HG03108 (cell line): ENCODE data around the gene GABBR2.
"Not testable (repeated sequence)": the region's sequence is repeated elsewhere in the genome, so short reads cannot be mapped to it uniquely, and the experiment has no call there.

ENCODE experiments used
- ATAC-seq: cut with Tn5 transposase; IDR thresholded peaks from one replicate; pipeline ENCODE4 v1.9.1; 2021; ENCODE audit warnings: moderate library complexity; ENCODE audit not compliant: unreplicated experiment

GABBR2 gene

GRCh38 chr9:98283143-98283542 is 425.6 kb downstream of the GABBR2 start:
- ATAC-seq: not testable (repeated sequence)

GRCh38 chr9:98281281-98281680 is 427.5 kb downstream of the GABBR2 start:
- ATAC-seq: no peak

GRCh38 chr9:98280574-98280973 is 428.2 kb downstream of the GABBR2 start:
- ATAC-seq: no peak

- no peak for ATAC-seq
These were observed 428.6 kb downstream of the GABBR2 start for GRCh38 chr9:98280162-98280561.

GRCh38 chr9:98276907-98277469 is 431.7 kb downstream of the GABBR2 start:
- no peak for ATAC-seq

GRCh38 chr9:98275159-98275558 is 433.6 kb downstream of the GABBR2 start:
- ATAC-seq: no peak

GRCh38 chr9:98272083-98272482 is 436.7 kb downstream of the GABBR2 start:
- ATAC-seq: no peak

GRCh38 chr9:98271479-98271878 is 437.3 kb downstream of the GABBR2 start:
- ATAC-seq: no peak

GRCh38 chr9:98270284-98270683 is 438.5 kb downstream of the GABBR2 start:
- ATAC-seq: not testable (repeated sequence)

GRCh38 chr9:98269652-98270051 is 439.1 kb downstream of the GABBR2 start:
- not testable (repeated sequence) for ATAC-seq

- not testable (repeated sequence) for ATAC-seq
These were observed 441.2 kb downstream of the GABBR2 start for GRCh38 chr9:98267556-98267955.

GRCh38 chr9:98264516-98264915 is 444.2 kb downstream of the GABBR2 start:
- no peak for ATAC-seq

- ATAC-seq: no peak
These were observed 445.0 kb downstream of the GABBR2 start for GRCh38 chr9:98263482-98264357.

- ATAC-seq: no peak
These were observed 445.7 kb downstream of the GABBR2 start for GRCh38 chr9:98263080-98263479.

GRCh38 chr9:98262056-98262455 is 446.7 kb downstream of the GABBR2 start:
- no peak for ATAC-seq

GRCh38 chr9:98260635-98261034 is 448.1 kb downstream of the GABBR2 start:
- no peak for ATAC-seq

GRCh38 chr9:98259791-98260190 is 448.9 kb downstream of the GABBR2 start:
- ATAC-seq: no peak

GRCh38 chr9:98256756-98257155 is 452.0 kb downstream of the GABBR2 start:
- ATAC-seq: no peak

GRCh38 chr9:98255578-98256296 is 453.0 kb downstream of the GABBR2 start, which contains the start of gene TBC1D2:
Gene TBC1D2 (minus strand): TSS chr9:98255649. CDS start chr9:98255541, 108 bp downstream.
- peak; percentile 82 for ATAC-seq

- peak; percentile 20 for ATAC-seq
These were observed 453.6 kb downstream of the GABBR2 start for GRCh38 chr9:98255061-98255577.
